Colon (tissue), 2 donors: ENCODE data around the gene FAM13A.
"Not testable (repeated sequence)": the region's sequence is repeated elsewhere in the genome, so short reads cannot be mapped to it uniquely, and the experiment has no call there.

Source experiments
- FAIRE-seq: peaks from 2 replicates; lab custom pipeline; 2012; peaks lifted over from hg19 to GRCh38; lab: Jason Lieb, UNC
- donor health status: control.
- donor health status: control.

FAM13A gene

DNA sequence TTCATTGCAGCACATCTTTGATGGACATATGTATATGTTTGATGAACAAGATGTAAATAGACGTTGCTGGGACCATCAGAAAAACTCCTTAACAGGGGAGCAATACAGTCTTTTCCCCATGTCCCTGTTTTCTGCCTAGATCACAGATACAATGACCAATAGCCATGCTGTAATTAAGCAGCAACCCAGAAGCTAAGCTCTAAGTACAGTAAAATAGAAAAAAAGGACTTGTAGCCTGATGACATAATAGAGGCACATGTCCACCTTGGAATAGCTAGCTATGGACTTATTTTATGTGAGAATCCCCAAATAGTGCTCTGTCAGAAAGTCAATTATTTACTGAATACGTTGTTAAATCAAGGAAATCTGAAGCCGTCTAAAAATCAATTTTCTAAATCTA lies 14.9 kb downstream of the FAM13A start:
- no peak for FAIRE-seq

DNA sequence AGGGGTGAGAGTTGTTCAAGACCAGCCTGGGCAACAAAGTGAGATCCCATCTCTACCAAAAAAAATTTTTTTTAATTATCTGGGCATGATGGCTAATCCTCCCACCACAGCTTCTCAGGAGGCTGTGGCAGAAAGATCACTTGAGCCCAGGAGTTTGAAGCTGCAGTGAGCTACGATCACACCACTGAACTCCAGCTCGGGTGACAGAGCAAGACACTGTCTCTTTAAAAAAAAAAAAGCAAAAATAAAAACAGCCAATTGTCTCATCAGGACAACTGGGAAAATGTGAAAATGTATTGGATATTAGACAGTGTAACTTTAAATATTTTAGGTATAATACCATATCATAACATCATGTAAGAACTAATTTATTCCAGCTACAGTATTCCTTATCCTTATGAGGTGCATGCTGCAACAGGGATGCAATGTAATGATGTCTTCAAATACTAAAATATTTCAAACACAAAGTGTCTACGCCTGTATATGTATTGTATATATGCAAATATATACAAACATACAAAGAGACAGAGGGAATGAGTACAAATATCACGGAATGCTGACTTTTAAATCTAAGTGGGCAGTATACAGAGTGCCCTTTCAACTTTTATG lies 17.2 kb downstream of the FAM13A start:
- peak; percentile 14 for FAIRE-seq

DNA sequence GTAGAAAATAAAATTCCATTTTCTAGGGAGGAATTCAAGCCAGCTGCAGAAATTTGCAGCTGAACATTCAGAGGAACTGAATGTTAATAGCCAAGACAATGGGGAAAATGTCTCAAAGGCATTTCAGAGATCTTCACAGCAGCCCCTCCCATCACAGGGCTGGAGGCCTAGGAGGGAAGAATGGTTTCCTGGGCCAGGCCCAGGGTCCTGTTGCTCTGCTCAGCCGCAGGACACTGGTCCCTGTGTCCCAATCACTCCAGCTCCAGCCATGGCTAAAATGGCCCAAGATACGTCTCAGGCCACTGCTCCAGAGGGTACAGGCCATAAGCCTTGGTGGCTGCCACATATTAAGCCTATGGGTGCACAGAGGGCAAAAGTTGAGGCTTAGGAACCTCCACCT lies 20.4 kb downstream of the FAM13A start:
- FAIRE-seq, result no peak

DNA sequence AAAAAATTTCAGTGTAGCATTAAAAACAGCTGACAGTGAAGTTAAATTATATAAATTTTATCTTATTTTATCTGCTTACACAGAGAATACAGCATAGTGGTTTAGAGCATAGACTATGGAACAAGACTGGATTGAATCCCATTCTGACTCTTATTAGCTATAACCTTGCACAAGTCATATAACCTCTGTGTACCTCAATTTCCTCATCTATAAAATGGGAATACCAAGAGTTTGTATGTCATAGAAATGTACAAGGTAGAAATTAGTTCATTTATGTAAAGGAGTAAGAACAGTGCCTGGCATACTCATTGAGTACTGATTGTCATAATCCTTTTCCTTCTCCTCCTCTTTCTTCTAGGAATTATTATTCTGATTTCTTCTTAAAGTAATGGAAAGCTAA lies 25.7 kb downstream of the FAM13A start:
- FAIRE-seq, result no peak

DNA sequence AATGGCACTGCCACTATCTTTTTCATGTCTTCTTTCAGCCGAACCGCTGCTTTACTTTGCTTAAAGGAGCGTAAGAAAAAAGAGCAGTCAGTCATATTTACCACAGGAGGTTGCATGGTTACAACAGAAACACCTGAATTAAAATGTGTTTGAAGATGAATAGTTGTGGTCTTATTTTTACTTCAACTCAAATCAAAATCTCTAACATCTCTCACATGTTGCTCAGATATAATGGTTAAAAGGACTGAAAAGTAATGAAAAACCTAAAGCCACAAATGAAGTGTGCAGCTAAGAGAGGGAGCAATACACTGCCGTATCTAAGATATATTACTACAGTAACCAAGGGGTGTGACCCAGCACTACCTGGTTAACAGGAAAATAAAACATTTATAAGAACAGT lies 27.4 kb downstream of the FAM13A start:
- no peak for FAIRE-seq

DNA sequence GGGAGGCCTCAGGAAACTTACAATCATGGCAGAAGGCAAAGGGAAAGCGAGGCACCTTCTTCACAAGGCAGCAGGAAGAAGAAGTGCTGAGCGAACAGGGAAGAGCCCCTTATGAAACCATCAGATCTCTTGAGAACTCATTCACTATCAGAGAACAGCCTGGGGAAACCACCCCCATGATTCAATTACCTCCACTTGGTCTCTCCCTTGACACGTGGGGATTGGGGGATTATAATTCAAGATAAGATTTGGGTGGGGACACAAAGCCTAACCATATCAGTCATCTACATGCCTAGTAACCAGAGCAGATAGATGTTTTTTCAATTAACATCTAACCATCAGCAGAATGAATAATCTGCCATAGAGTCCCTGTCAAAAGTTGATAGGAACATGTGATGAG lies 30.4 kb downstream of the FAM13A start:
- FAIRE-seq, result no peak

DNA sequence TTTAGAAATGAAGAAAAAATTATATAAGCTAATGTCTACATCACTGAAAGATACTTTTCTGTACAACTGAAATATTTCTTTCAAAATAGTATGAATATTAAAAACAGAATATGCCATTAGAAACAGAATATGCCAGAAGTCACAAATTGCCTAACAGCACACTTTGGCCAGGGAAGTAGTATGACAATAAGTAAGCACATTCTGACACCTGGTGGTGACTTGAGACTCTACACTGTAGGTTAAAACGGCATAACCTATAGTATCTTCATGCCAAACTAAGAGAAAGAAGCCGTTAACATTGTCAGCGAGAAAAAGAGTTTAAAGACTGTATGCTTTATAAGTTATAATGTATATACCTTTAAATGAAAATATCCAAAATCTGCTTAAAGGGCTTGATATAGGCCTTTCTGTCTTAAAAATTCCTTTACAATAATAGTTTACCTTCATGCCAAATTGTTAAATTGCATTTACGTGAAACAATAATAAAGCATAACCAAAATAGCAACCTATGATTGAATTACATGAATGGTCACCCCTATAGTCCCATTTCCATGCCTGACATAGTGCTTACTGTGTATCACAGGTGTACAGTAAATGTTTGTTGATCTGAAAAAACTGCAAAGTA lies 32.8 kb downstream of the FAM13A start:
- FAIRE-seq, result peak; percentile 92

DNA sequence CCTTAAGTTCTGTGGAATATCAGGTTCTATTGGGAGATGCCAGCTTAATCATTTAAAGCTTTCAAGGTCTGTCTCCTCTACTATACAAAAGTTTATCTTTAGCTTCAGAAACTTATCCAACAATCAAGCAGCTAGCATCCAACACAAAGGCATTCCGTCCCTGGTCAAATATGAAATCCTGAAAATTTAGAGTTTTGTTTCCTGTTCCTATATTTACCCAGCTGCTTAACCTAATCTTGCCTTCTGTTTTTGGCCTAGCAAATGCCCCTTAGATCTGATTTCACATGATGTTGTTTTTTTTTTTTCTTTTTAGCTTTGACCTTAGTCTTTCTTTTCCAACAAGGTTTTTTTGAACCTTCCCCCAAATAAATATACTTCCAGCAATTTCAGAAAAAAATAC lies 33.8 kb downstream of the FAM13A start:
- no peak for FAIRE-seq

DNA sequence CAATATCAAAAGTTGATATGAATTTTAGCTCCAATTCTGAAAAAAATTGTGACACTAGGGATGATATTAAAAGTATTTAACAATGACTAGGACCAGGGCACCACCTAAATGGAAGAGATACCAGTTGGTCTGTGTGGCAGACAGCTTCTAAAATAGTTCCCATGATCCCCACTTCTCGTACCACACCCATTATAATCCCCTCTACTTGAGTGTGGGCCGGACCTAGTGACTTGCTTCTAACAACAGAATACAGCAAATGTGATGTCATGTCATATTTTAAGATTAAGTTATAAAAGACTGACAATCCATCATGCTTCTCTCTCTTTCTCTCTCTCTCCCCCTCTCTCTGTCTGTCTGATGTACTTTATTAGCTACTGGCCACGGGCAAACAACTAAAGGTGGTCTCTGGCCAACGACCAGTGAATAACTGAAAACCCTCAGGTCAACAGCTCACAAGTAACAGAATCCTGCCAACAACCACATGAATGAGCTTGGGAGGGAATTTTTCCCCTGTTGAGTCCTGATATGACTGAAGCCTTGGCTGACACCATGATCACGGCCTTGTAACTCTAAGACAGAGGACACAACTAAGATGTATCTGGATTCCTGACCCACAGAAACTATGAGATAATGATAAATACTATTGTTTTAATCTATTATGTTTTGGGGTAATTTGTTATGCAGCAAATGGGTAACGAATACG lies 34.4 kb downstream of the FAM13A start:
- FAIRE-seq, result no peak

DNA sequence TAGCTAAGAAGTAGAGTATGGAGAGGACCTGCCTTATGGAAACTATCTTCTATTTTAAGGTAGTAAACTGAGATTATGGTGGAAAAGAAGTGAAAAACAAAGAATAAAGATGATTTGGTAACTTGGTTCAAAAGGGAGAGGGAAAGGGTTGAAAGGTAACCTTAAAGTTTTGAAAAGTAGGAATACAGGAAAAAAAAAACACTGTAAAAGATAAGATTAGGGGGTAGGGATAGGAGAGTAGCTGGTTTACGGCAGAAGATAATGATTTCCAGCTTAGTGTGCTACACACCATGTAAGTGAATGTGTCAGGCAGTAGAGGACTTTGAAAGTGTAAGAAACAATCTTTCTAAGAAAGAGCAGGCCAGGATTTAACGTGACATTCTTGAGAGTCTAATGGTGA lies 35.3 kb downstream of the FAM13A start:
- FAIRE-seq, result no peak

DNA sequence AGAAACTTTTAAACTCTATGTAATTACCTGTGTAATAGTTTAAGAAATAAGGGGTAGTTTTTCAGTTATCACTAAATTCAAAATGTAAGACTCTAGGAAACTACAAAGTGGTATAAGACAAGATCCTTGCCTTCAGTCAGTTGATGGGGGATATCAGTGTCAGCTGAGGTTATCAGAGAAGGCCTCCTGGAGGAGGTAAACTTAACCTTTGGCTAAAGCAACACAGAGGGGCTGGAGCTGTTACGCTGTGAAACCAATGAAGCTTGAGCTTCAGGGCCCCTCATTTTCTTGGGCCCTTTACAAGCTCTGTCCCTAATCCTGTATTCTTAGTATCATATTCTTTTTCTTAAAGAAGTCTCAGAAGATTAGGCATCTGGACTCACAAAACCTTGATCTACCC lies 35.9 kb downstream of the FAM13A start:
- no peak for FAIRE-seq

DNA sequence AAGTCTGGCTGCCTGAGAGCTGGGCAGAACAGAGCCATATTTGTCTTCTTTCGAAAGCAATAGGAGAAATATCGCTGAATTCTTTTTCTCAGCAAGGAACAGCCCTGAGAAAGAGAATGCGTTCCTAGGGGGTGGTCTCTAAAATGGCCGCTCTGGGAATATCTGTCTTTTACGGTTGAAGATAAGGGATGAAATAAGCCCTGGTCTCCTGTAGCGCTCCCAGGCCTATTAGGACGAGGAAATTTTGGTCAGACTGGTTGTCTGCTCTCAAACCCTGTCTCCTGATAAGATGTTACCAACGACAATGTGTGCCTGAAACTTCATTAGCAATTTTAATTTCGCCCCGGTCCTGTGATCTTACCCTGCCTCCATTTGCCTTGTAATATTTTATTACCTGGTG lies 42.1 kb downstream of the FAM13A start:
- FAIRE-seq, result not testable (repeated sequence)

DNA sequence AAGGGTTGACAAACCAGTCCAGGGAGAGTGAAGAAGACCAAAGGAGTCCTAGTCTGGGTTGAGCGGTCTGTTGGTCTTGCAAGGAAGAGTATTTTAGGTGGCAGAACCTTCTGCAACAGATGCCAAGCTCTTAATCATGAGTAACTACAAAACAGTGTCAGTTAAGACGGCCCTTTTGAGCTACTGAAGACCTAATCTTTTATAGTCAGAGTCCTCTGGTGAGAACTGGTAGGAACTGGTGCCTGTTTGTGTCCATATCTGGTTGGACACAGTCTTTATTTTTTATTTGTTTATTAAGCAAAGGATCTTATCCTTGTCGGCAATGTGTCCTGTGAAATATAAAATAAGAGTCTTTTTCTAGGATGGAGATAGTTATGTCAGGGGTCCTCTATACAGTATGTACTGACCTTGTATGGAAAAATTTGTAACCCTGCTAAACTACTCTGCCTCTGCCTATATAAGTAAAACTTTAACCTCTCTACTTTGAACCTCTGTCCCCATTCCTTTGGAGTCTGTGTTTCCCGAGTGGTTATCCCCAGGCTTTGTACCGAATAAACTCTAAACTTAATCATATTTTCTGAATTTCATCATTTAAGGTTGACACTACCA lies 47.1 kb downstream of the FAM13A start:
- no peak for FAIRE-seq

DNA sequence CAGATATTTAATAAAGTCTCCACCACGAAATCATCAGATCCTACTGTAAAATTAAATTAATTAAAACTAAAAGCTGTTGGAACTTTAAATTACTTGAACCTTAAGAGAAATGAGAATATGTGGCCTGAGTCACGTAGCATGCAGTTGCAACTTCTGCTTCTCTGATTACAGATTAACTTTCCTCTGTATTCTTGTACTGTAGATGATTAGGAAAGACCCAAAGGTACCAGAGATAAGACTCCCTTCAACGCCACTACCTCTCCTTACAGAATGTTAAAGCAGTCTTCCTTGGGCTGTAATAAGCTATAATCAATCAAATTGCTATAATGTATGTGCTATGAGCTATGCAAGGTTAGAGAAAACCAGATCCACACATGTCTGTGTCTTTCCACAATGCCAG lies 47.9 kb downstream of the FAM13A start:
- peak; percentile 10 for FAIRE-seq

DNA sequence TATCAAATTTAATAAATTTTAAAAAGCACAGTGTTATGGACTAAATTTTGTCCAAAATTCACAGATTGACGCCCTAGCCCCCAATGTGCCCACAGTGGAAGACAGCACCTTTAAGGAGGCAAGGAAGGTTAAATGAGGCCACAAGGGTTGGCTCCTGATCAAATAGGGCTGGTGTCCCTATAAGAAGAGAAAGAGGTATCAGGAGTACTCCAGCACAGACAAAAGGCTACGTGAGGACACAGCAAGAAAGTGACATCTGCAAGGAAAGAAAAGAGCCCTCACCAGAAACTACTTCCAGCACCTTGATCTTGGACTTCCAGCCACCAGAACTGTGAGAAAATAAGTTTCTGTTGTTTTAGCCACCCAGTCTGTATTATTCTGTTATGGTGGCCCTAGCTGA lies 48.8 kb downstream of the FAM13A start:
- no peak for FAIRE-seq

DNA sequence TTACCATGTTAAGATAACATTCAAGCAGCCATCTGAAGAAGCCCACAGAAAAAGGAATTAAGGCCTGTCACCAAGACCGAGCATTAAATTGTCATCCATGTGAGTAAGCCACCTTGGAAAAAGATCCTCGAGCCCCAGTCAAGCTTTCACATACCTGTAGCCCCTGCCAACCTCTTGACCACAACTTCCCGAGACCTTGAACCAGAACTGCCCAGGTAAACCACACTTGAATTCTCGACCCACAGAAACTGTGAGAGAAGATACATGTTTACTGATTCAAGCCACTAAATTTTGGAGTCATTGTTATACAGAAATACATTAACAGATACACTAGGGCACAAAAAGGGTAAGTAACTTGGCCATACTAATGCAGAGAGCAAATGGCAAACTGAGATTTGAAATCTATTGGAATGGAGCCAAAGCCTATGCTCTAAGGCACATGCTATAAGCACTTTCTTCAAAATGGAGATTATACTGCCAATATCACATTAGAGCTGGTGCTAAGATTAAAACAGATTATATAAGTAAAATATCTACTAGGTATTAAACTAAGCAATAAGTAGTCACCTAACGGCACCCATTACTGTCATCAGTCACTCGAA lies 49.5 kb downstream of the FAM13A start:
- no peak for FAIRE-seq

DNA sequence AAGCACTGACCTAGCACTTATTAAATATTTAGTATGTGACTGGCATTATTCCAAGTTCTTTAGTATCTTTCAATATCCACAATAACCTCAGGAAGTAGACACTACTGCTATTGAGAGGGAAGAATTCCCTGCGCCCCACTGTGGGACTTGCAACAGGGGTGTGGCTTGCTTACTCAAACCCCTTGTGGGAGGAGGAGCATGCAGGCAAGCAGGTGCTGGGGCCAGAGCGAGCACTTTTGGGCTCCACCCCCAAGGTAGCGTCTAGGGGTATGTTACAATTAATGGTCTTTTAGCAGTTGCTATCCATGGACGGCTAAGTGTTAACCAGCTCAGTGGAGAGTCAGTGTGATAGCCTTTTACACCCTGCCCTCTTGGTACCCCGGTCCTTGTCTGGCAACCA lies 50.7 kb downstream of the FAM13A start:
- FAIRE-seq, result no peak

DNA sequence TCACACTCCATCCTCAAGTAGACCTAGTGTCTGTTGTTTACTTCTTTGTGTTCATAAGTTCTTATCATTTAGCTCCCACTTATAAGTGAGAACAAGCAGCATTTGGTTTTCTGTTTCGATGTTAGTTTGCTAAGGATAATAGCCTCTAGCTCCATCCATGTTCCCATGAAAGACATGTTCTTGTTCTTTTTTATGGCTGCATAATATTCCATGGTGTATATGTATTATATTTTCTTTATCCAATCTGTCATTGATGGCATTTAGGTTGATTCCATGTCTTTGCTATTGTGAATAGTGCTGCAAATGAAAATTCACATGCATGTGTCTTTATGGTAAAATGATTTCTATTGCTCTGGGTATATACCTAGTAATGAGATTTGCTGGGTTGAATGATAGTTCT lies 51.9 kb downstream of the FAM13A start:
- not testable (repeated sequence) for FAIRE-seq

DNA sequence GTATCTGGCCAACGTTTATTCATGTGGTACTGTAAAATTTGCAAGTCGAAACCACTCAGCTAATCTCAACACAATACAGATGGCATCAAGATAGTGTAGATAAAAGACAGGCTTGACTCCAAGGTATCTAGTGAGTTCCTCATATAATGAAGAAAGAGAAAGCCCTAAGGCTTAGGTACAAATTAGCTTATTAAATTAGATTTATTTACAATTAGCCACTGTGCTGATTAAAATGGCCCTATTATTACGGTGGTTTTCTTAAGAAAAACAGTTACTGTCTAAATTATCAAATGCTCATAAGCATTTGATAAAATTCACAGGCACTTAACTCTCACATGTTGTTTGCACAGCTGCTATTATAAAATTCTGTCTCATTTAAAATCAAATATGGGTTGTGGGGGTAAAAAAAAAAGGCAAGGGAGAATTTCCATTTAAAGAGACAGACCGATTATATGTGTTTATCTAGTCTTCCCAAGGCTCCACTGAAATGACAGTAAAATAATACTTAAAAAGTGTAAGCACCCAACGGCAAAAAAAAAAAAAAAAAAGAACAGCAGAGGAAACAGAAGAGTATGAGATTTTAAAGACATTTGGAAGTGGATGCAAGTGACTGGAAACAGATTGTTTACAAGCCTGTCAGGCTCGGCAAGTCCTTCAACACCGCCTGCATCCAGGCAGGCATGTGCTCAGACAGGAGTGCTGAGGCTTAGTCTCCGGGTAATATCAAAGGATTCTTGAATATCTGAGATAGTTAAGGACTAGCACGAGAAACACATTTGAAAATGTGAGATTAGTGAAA lies 55.1 kb downstream of the FAM13A start:
- FAIRE-seq, result no peak

DNA sequence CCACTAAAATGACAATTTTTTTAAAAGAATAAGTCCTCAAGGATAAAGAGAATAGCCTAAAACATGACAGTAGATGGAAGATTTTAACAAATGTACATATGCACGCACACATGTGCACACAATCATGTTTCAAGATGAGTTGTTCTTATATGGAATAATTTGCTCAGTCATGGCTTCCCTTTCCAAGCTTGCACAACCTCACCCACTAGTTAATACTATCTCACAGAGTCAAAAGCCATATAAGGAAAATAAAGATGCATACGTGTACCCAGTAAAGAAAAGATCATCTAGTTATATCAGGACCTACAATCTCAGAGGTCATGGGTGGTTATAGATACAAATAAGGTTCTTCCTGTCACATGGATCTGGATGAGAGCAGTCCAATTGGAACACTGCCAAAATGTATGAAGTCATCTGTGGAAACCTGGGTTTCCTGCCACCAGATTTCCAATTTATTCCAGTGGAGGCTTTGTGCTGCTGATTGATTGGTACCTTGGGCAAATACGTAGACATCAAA lies 56.1 kb downstream of the FAM13A start:
- peak; percentile 73 for FAIRE-seq

DNA sequence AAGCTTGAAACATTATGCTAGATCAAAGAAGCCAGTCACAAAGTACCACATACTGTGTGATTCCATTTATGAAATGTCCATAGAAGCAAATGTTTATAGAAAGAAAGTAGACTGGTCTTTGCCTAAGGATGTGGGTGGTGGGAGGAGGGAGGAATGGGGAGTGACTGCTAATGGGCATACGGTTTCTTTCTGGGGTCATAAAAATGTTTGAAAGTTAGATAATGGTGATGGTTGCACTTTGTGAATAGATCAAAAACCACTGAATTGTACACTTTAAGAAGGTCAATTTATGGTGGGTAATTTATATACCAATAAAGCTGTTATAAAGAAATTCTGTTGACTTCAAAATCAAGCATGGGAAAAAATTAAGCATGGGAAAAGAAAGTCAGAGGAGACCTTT lies 56.6 kb downstream of the FAM13A start:
- no peak for FAIRE-seq

DNA sequence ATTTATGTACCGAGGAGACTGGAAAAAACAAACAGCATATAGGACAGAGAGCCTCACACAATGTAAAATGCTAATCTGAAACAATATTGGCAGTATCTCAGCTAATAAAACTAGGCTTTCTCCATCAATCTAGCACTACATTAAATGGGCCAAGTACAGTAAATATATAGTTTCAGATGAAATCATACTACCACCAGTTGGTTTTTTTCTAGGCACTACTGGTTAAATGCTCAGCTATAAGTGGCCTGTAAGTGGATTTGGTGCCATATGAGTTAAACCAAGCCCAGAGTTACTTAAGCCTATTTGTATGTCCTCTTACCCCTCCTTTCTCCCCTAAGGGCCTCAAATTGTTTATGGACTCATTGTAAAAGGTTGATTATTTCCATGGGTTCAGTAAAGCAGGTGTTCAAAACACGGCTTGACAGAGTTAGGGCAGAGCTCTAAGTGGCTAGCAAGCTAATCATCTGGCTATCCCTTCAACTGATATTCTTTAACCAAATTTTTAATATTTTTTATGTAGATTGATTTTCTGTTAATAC lies 57.5 kb downstream of the FAM13A start:
- no peak for FAIRE-seq
